Panc1 (cell line): ENCODE measurements around the gene WDR27.

ENCODE experiments used
- CTCF ChIP-seq: fragments of 450-650 bp; IDR thresholded peaks from 2 replicates; pipeline ENCODE4 v1.5.1; 2017; ENCODE audit warnings: mild to moderate bottlenecking
- POLR2AphosphoS5 ChIP-seq: IDR thresholded peaks from 2 replicates; pipeline ENCODE4 v1.6.1; 2012; ENCODE audit warnings: mild to moderate bottlenecking, low read depth, low read length, moderate library complexity
- REST ChIP-seq, 2 experiments: IDR thresholded peaks; 2 replicates each; pipeline ENCODE4 v1.6.1; 2011 to 2012; ENCODE audit warnings: low read depth in 2 of 2, control low read depth in 1 of 2, low read length in 1 of 2, mild to moderate bottlenecking in 1 of 2, moderate library complexity in 1 of 2; ENCODE audit not compliant: insufficient read depth in 1 of 2
- SIN3A ChIP-seq: IDR thresholded peaks from 2 replicates; pipeline ENCODE4 v1.6.1; 2012; ENCODE audit warnings: low read depth, mild to moderate bottlenecking, low read length, moderate library complexity, borderline replicate concordance; ENCODE audit not compliant: insufficient read depth
- TCF7L2 ChIP-seq: IDR thresholded peaks from 2 replicates; pipeline ENCODE4 v1.6.1; 2011; ENCODE audit warnings: mild to moderate bottlenecking, low read depth, low read length, inconsistent platforms

GRCh38 chr6:169723200-169723909 lies 21.5 kb upstream of the WDR27 start:
- no peak for TF ChIP-seq CTCF
- TF ChIP-seq REST (IDR thresholded peaks at IDR 0.05; ENCODE audit: insufficient read depth in 1 of 2, low read depth in 2 of 2, low read length in 1 of 2), result no peak
- no peak for TF ChIP-seq POLR2AphosphoS5
- TF ChIP-seq SIN3A, result peak; percentile 38; the same call in 1 of the 2 replicates
- no peak for TF ChIP-seq TCF7L2
